ENCODE data around the gene B3GNT7.

GRCh38 chr2:231418820-231419640, 23.5 kb downstream of the B3GNT7 start:
- TF ChIP-seq, protein P1, sequence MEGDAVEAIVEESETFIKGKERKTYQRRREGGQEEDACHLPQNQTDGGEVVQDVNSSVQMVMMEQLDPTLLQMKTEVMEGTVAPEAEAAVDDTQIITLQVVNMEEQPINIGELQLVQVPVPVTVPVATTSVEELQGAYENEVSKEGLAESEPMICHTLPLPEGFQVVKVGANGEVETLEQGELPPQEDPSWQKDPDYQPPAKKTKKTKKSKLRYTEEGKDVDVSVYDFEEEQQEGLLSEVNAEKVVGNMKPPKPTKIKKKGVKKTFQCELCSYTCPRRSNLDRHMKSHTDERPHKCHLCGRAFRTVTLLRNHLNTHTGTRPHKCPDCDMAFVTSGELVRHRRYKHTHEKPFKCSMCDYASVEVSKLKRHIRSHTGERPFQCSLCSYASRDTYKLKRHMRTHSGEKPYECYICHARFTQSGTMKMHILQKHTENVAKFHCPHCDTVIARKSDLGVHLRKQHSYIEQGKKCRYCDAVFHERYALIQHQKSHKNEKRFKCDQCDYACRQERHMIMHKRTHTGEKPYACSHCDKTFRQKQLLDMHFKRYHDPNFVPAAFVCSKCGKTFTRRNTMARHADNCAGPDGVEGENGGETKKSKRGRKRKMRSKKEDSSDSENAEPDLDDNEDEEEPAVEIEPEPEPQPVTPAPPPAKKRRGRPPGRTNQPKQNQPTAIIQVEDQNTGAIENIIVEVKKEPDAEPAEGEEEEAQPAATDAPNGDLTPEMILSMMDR (IDR thresholded peaks at IDR 0.05; ENCODE audit: low read length): no peak
- no peak for TF ChIP-seq EZH2 (optimal IDR thresholded peaks at IDR 0.05; ENCODE audit: low read depth, low read length)
